Measurements from ENCODE around the gene KRT5.
A peak's percentile ranks its signal among the peaks of the same experiment; 100 is the strongest.

The KRT5 gene

DNA sequence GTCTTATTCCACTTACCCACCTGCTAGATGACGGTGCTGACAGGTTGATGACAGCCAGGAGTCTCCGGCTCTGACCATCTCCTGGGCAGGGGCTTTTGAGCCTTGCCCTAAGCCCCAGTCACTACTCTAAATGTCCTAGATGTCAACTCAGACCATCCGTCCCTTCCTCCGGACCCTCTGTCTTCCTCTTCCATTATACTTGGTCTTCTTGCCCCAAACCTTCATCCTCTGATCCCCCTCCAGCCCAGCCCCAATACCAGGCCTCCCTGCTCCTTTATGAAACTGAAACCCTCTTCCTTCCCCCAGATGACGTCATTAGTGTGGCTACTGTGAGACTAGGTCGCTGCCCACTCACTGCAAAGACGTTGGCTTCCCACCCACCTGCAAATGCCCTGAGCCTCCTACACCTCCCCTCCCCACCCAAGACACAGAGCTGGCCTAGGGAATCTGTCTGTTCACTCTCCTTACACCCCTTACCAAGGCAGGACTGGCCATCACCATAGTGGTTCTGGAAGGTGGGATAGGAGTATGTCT, 22.7 kb upstream of the KRT5 start:
- Mint-ChIP-seq H3K27ac (peak overlapping the region; percentile 62 to 67), H3K9me3 (no peaks in the 10 kb centered on the region), H3K4me1 (peaks cover 10% of the 10 kb centered on the region), H3K4me3 (no peak overlapping the region), H3K27me3 (no peaks in the 10 kb centered on the region)
- no peak for DNase-seq
- peak; percentile 24 for ATAC-seq

- Mint-ChIP-seq H3K9me3 (no peaks in the 10 kb centered on the region), H3K27ac (no peak overlapping the region), H3K4me3 (no peak overlapping the region), H3K4me1 (peaks cover 10% of the 10 kb centered on the region), H3K27me3 (no peaks in the 10 kb centered on the region)
- ATAC-seq (no peak), DNase-seq (no peak)
Measured at GRCh38 chr12:52542157-52542556, 22.0 kb upstream of the KRT5 start.

DNA sequence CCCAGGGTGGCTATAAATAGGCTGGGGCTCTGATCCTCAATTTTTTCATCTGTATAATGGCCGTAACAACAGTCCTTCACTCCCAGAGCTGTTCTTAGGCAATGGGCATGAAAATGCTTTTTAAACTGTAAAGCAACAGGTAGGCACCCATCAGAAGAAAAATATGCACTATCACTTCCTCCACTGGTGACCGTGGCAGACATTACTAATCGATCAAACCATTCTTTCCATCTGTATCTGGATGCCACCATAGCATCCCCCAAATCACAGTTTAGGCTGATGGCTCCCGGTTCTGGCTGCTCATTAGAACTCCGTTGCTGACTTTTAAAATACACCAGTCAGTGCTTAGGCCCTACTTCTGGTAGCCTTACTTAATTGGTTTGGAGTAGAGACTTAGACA, 21.5 kb upstream of the KRT5 start:
- Mint-ChIP-seq H3K4me3 (no peak overlapping the region), H3K27ac (no peak overlapping the region), H3K27me3 (no peaks in the 10 kb centered on the region), H3K4me1 (peaks cover 10% of the 10 kb centered on the region), H3K9me3 (no peaks in the 10 kb centered on the region)
- ATAC-seq: no peak
- DNase-seq: no peak

DNA sequence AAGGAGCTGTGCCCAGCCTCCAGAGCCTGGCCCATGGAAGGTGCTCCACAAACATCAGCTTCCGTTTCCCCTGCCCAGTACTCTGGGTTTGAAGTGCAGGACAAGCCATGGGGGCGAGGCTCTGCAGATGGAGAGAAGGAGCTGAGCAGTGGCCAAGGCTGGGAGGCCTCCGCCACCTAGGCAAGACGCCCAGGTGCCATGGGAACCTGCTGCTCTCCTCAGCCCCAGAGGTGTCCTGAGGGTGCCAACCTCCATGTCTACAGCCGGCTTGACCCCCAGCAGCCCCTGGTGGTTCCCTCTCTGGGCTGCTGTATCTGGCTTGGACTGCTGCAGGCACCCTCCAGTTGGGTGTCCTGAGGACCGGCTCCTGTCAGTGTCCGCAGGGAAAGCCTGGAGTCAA, 20.3 kb upstream of the KRT5 start:
- peaks cover 10% of the 10 kb centered on the region for H3K4me1 Mint-ChIP-seq
- H3K27me3 Mint-ChIP-seq: no peaks in the 10 kb centered on the region
- ATAC-seq (no peak), DNase-seq (no peak)
- H3K27ac Mint-ChIP-seq: no peak overlapping the region
- H3K4me3 Mint-ChIP-seq: no peak overlapping the region
- H3K9me3 Mint-ChIP-seq: no peaks in the 10 kb centered on the region

GRCh38 chr12:52539821-52540173, 19.6 kb upstream of the KRT5 start:
- H3K4me3 Mint-ChIP-seq: no peak overlapping the region

DNA sequence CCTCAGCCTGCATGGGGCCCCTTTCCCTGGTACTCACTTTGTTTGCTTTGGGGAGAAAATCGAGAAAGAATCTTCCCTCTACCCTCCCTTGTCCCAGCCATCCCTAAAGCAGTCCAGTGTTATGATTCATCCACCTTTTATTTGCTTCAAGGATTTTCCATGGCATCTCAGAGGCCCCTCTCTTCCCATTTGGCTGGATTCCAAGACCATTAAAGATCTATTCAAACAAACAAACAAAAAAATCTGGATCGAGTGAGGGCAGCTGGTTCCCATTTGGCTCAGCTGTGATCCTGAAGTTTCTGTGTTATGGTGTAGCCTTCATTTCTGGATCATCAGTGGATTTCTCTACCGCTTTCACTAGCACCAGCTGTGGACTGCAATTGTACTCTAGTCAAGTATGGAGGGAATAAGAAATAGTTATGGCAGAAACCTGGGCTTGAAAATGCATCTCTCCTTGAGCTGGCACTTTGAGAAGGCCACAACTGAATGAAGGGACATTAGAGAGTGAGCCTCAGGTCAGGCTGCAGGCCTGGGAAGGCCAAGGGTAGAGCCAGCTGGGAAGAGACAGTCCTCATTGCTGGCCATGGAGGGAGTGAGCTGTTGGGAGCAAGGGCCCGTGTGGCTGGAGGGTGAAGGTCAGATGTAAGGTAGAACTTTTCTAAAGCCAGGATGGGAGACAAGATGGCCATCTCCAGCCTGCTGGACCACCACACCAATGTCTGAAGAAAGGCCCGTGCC, 19.1 kb upstream of the KRT5 start:
- ATAC-seq: no peak
- Mint-ChIP-seq H3K9me3 (no peaks in the 10 kb centered on the region), H3K27ac (no peak overlapping the region), H3K4me1 (peaks cover 10% of the 10 kb centered on the region), H3K4me3 (no peak overlapping the region), H3K27me3 (no peaks in the 10 kb centered on the region)
- DNase-seq: no peak

More at GRCh38 chr12:52539821-52540173, 19.6 kb upstream of the KRT5 start:
- DNase-seq: no peak
- no peak for ATAC-seq
- Mint-ChIP-seq H3K27me3 (no peaks in the 10 kb centered on the region), H3K9me3 (no peaks in the 10 kb centered on the region), H3K4me1 (peaks cover 10% of the 10 kb centered on the region), H3K27ac (no peak overlapping the region)

DNA sequence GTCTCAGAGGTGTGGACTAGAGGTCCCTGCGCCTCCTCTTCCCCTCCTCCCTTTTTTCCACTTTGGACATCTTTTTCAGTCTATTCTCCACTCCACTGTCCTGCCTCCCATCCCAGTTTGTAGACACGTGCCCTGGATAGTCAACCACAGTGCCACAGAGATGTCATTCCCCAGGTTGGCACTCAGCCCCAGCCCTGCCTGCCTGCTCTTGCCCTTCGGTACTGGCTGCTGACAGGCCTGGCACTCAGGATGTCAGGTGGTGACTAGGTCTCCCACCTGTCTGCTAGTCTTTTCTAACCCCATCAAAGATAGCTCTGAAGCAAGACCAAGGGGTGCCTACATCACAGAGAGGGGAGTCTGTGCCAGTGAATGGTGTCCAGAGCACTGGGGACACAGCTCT, 16.9 kb upstream of the KRT5 start:
- H3K9me3 Mint-ChIP-seq: no peaks in the 10 kb centered on the region
- ATAC-seq: no peak
- no peaks in the 10 kb centered on the region for H3K27me3 Mint-ChIP-seq
- H3K4me1 Mint-ChIP-seq: no peaks in the 10 kb centered on the region
- H3K4me3 Mint-ChIP-seq: no peak overlapping the region
- no peak for DNase-seq
- no peak overlapping the region for H3K27ac Mint-ChIP-seq

DNA sequence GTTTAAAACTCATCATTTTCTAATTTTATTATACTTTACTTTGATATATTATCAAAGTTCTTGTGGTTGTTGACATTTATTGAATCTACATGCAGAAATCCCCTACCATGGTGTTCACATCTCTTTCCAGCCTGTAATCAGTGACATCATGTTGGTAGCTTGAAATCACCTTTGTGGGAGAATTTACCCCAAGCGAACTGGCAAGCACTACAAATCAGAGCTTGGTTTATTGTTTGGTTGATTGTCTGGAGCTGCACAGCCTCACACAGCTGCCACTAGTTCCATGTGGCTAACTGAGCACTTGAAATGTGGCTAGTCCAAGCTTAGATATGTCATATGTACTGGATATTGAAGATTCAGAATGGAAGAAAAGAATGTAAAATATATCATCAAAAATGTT, 15.4 kb upstream of the KRT5 start:
- Mint-ChIP-seq H3K27me3 (no peaks in the 10 kb centered on the region), H3K27ac (no peak overlapping the region), H3K4me1 (no peaks in the 10 kb centered on the region), H3K4me3 (no peak overlapping the region), H3K9me3 (no peaks in the 10 kb centered on the region)
- DNase-seq: no peak
- no peak for ATAC-seq

- Mint-ChIP-seq H3K4me1 (no peaks in the 10 kb centered on the region), H3K27ac (no peak overlapping the region), H3K27me3 (no peaks in the 10 kb centered on the region), H3K4me3 (no peak overlapping the region), H3K9me3 (no peaks in the 10 kb centered on the region)
- DNase-seq (no peak), ATAC-seq (no peak)
Measured at GRCh38 chr12:52534482-52534881, 14.3 kb upstream of the KRT5 start.

GRCh38 chr12:52533686-52534470, 13.7 kb upstream of the KRT5 start:
- Mint-ChIP-seq H3K4me3 (no peak overlapping the region), H3K27ac (peak overlapping the region; percentile 9 to 36), H3K27me3 (no peaks in the 10 kb centered on the region), H3K9me3 (no peaks in the 10 kb centered on the region), H3K4me1 (no peaks in the 10 kb centered on the region)
- ATAC-seq: no peak
- DNase-seq: no peak

DNA sequence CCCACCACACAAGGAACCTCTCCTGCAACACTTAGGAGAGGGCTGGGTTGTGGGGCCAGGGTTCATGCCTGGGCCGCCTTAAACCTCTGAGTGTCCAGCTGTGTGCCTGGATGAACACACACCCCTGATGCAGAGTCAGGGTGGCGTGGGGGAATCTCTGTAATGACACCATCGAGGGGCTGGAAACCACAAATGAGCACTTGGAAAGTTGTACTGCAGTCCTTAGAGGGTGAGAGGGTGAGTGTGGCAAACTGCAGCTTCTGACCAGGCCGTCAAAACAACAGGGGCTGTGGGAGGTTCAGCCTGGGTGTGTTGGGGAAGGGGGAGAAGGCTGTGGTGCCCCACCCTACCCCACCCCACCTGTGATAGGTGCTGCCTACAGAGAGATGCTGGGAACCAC, 12.4 kb upstream of the KRT5 start:
- DNase-seq (no peak), ATAC-seq (no peak)
- Mint-ChIP-seq H3K4me1 (no peaks in the 10 kb centered on the region), H3K9me3 (no peaks in the 10 kb centered on the region), H3K27me3 (no peaks in the 10 kb centered on the region), H3K27ac (no peak overlapping the region), H3K4me3 (no peak overlapping the region)

- no peaks in the 10 kb centered on the region for H3K27me3 Mint-ChIP-seq
- ATAC-seq (no peak), DNase-seq (no peak)
Measured at GRCh38 chr12:52531566-52532300, 11.5 kb upstream of the KRT5 start.

GRCh38 chr12:52530905-52531304, 10.7 kb upstream of the KRT5 start:
- Mint-ChIP-seq H3K9me3 (no peaks in the 10 kb centered on the region), H3K4me1 (no peaks in the 10 kb centered on the region), H3K27ac (peak overlapping the region in 1 of 2 donors; percentile 57), H3K27me3 (no peaks in the 10 kb centered on the region), H3K4me3 (no peak overlapping the region)
- no peak for DNase-seq
- ATAC-seq: no peak

More at GRCh38 chr12:52531566-52532300, 11.5 kb upstream of the KRT5 start:
- Mint-ChIP-seq H3K27ac (no peak overlapping the region), H3K9me3 (no peaks in the 10 kb centered on the region), H3K4me1 (no peaks in the 10 kb centered on the region), H3K4me3 (no peak overlapping the region)

GRCh38 chr12:52530366-52530765, 10.2 kb upstream of the KRT5 start:
- no peaks in the 10 kb centered on the region for H3K9me3 Mint-ChIP-seq
- H3K4me3 Mint-ChIP-seq: no peak overlapping the region
- H3K27me3 Mint-ChIP-seq: no peaks in the 10 kb centered on the region
- no peak for DNase-seq
- peak overlapping the region in 1 of 2 donors; percentile 16 for H3K27ac Mint-ChIP-seq
- no peaks in the 10 kb centered on the region for H3K4me1 Mint-ChIP-seq
- ATAC-seq: no peak

DNA sequence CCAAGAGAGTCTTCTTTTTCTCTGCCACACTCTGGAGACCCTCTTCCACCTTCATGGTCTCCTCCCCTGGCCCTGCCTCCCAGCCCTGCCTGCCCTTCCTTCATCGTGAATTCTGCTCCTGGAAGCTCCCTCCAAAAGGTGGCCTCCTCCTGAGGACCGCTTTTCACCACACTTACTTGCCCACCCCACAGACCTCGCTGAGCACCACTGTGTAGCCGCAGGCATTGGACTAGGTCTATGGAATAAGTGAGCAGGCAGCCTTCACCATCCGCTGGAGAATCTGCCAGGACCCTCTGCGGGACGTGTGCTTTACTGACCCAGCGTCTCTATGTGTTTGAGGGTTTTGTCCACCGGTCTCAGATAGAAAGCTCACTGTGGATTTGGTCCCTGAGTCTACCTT, 9.7 kb upstream of the KRT5 start:
- no peaks in the 10 kb centered on the region for H3K9me3 Mint-ChIP-seq
- no peaks in the 10 kb centered on the region for H3K27me3 Mint-ChIP-seq
- no peak for DNase-seq
- ATAC-seq: no peak
- H3K27ac Mint-ChIP-seq: no peak overlapping the region
- no peaks in the 10 kb centered on the region for H3K4me1 Mint-ChIP-seq
- H3K4me3 Mint-ChIP-seq: no peak overlapping the region

DNA sequence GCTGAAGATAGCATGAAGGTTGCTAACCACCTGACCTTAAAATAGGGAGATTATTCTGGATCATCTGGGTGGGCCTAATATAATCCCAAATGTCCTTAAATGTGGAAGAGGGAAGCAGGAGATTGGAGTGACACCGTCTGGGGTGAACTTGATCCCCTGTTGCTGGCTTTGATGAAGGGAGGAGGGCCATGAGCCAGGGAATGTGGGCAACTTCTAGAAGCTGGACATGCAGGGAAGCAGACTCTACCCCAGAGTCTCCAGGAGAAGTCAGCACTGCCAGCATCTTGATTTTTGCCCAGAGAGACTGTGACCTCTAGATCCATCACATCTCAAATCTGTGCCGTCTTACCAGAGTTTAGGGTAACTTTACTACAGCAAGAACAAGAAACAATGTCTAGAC, 9.2 kb upstream of the KRT5 start:
- peak overlapping the region in 1 of 2 donors; percentile 17 for H3K27ac Mint-ChIP-seq
- DNase-seq: no peak
- ATAC-seq: no peak
- H3K4me3 Mint-ChIP-seq: no peak overlapping the region
- H3K4me1 Mint-ChIP-seq: no peaks in the 10 kb centered on the region
- no peaks in the 10 kb centered on the region for H3K27me3 Mint-ChIP-seq
- no peaks in the 10 kb centered on the region for H3K9me3 Mint-ChIP-seq

Data from stimulated activated naive CD8-positive, alpha-beta T cell treated with anti-CD3 and anti-CD28 coated beads, Interleukin-15, amount 100 ng/mL, for 72 hours (primary cell).